ENCODE measurements around the gene SCCPDH.

The SCCPDH gene

GRCh38 chr1:246787781-246788513, 63.7 kb downstream of the SCCPDH start:
- Histone ChIP-seq H2AFZ (ENCODE audit: low read length) (no peak overlapping the region), H4K20me1 (ENCODE audit: insufficient read depth, low read length) (no peaks in the 10 kb centered on the region), H3K4me3 (ENCODE audit: low read depth, low read length, poor library complexity, severe bottlenecking) (no peak overlapping the region), H3K9ac (ENCODE audit: low read length) (no peak overlapping the region), H3K9me3 (ENCODE audit: low read length) (peaks cover 4% of the 10 kb centered on the region; the same call in 1 of the 2 replicates), H3K4me1 (ENCODE audit: insufficient read depth, low read length, severe bottlenecking) (peaks cover 19% of the 10 kb centered on the region), H3F3A (ENCODE audit: insufficient read depth, low read length) (no peaks in the 10 kb centered on the region), H3K4me2 (ENCODE audit: low read length) (no peak overlapping the region), H3K9me2 (ENCODE audit: low read depth, low read length) (no peaks in the 10 kb centered on the region), H3K79me2 (ENCODE audit: insufficient read depth, low read length) (no peaks in the 10 kb centered on the region), H3K36me3 (ENCODE audit: insufficient read depth, low read length) (no peaks in the 10 kb centered on the region), H3K27ac (ENCODE audit: low read depth, low read length, poor library complexity, severe bottlenecking) (no peak overlapping the region), H3K27me3 (ENCODE audit: insufficient read depth, low read length) (0 out of 2 replicates have a peak, but pooled peaks cover 6% of the 10 kb centered on the region)
- TF ChIP-seq EZH2 (IDR thresholded peaks at IDR 0.05; ENCODE audit: borderline replicate concordance, low read length) (no peak), CTCF (IDR thresholded peaks at IDR 0.05; ENCODE audit: low read length) (no peak)

- Histone ChIP-seq H3K9me3 (ENCODE audit: low read length) (peaks cover 4% of the 10 kb centered on the region; the same call in 1 of the 2 replicates), H2AFZ (ENCODE audit: low read length) (no peak overlapping the region), H3K27me3 (ENCODE audit: insufficient read depth, low read length) (peaks cover 6% of the 10 kb centered on the region; the same call in 1 of the 2 replicates), H3K4me2 (ENCODE audit: low read length) (no peak overlapping the region), H3K9me2 (ENCODE audit: low read depth, low read length) (no peaks in the 10 kb centered on the region), H3K36me3 (ENCODE audit: insufficient read depth, low read length) (no peaks in the 10 kb centered on the region), H3K4me3 (ENCODE audit: low read depth, low read length, poor library complexity, severe bottlenecking) (no peak overlapping the region), H3K9ac (ENCODE audit: low read length) (no peak overlapping the region), H3K4me1 (ENCODE audit: insufficient read depth, low read length, severe bottlenecking) (peaks cover 18% of the 10 kb centered on the region), H3F3A (ENCODE audit: insufficient read depth, low read length) (no peaks in the 10 kb centered on the region), H3K27ac (ENCODE audit: low read depth, low read length, poor library complexity, severe bottlenecking) (no peak overlapping the region), H3K79me2 (ENCODE audit: insufficient read depth, low read length) (no peaks in the 10 kb centered on the region), H4K20me1 (ENCODE audit: insufficient read depth, low read length) (no peaks in the 10 kb centered on the region)
- TF ChIP-seq CTCF (IDR thresholded peaks at IDR 0.05; ENCODE audit: low read length) (no peak), EZH2 (IDR thresholded peaks at IDR 0.05; ENCODE audit: borderline replicate concordance, low read length) (no peak)
These were observed 64.7 kb downstream of the SCCPDH start for GRCh38 chr1:246788895-246789338.

GRCh38 chr1:246789454-246790339, 65.5 kb downstream of the SCCPDH start:
- no peaks in the 10 kb centered on the region for H3K79me2 ChIP-seq (ENCODE audit: insufficient read depth, low read length)
- H3F3A ChIP-seq (ENCODE audit: insufficient read depth, low read length) = no peaks in the 10 kb centered on the region
- no peaks in the 10 kb centered on the region for H3K9me2 ChIP-seq (ENCODE audit: low read depth, low read length)
- TF ChIP-seq CTCF (IDR thresholded peaks at IDR 0.05; ENCODE audit: low read length) = no peak
- TF ChIP-seq EZH2 (IDR thresholded peaks at IDR 0.05; ENCODE audit: borderline replicate concordance, low read length) = no peak
- H3K4me1 ChIP-seq (ENCODE audit: insufficient read depth, low read length, severe bottlenecking) = peaks cover 10% of the 10 kb centered on the region
- H2AFZ ChIP-seq (ENCODE audit: low read length) = no peak overlapping the region
- no peak overlapping the region for H3K27ac ChIP-seq (ENCODE audit: low read depth, low read length, poor library complexity, severe bottlenecking)
- no peak overlapping the region for H3K9ac ChIP-seq (ENCODE audit: low read length)
- no peaks in the 10 kb centered on the region for H3K36me3 ChIP-seq (ENCODE audit: insufficient read depth, low read length)
- H3K4me2 ChIP-seq (ENCODE audit: low read length) = no peak overlapping the region
- peaks cover 4% of the 10 kb centered on the region; the same call in 1 of the 2 replicates for H3K9me3 ChIP-seq (ENCODE audit: low read length)
- H3K27me3 ChIP-seq (ENCODE audit: insufficient read depth, low read length) = peaks cover 7% of the 10 kb centered on the region; the same call in 1 of the 2 replicates
- H3K4me3 ChIP-seq (ENCODE audit: low read depth, low read length, poor library complexity, severe bottlenecking) = no peak overlapping the region
- H4K20me1 ChIP-seq (ENCODE audit: insufficient read depth, low read length) = no peaks in the 10 kb centered on the region
